Right atrium auricular region (tissue), 2 donors: ENCODE data around the gene AVPI1. TPM values are rescaled to one million over a fixed set of nuclear protein-coding genes. Genes with fewer than 3 reads are reported as not detected.
A peak's percentile ranks its signal among the peaks of the same experiment; 100 is the strongest.

Experiments
- DNase-seq: peaks from one replicate; pipeline ENCODE4 v3.0.0-alpha.2; 2019; ENCODE audit warnings: low spot score
- H3K27ac ChIP-seq, 2 donors: fragments of 200-600 bp; sonication (generic); 1 replicate in 1 of 2; 2 replicates in 1 of 2; pipeline ENCODE4 v1.5.1; 2016 to 2019
- H3K27me3 ChIP-seq, 2 donors: fragments of 200-600 bp; sonication (generic); one replicate each; pipeline versions ENCODE4 v1.5.1 to v1.6.0; 2017 to 2019
- H3K36me3 ChIP-seq: fragments of 200-600 bp; sonication (generic); one replicate; pipeline ENCODE4 v1.5.1; 2016
- H3K4me1 ChIP-seq, 2 donors: fragments of 200-600 bp; sonication (generic); one replicate each; pipeline versions ENCODE4 v1.5.1 to v1.6.0; 2017 to 2019
- H3K4me3 ChIP-seq, 2 donors: fragments of 200-600 bp; sonication (generic); 1 replicate in 1 of 2; 2 replicates in 1 of 2; pipeline ENCODE4 v1.5.1; 2017 to 2019; ENCODE audit warnings: mild to moderate bottlenecking in 1 of 2, moderate library complexity in 1 of 2
- H3K9me3 ChIP-seq, 2 donors: fragments of 200-600 bp; sonication (generic); one replicate each; pipeline ENCODE4 v1.5.1; 2019
- CTCF ChIP-seq, 2 donors: fragments of 200-600 bp; sonication (generic); IDR thresholded peaks; one replicate each; pipeline ENCODE4 v1.5.1; 2019; ENCODE audit warnings: antibody characterized with exemption in 2 of 2
- total RNA-seq, 2 donors: library from RNA; depleted of rRNA; stranded (reverse); fragments of >200 nt; gene quantifications; one replicate each; pipeline ENCODE4 v1.1.0, GENCODE V29; 2016

Gene AVPI1, protein sequence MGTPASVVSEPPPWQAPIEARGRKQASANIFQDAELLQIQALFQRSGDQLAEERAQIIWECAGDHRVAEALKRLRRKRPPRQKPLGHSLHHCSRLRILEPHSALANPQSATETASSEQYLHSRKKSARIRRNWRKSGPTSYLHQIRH
- 10 to 100 TPM; 10.5 to 23.7 TPM for total RNA-seq

DNA sequence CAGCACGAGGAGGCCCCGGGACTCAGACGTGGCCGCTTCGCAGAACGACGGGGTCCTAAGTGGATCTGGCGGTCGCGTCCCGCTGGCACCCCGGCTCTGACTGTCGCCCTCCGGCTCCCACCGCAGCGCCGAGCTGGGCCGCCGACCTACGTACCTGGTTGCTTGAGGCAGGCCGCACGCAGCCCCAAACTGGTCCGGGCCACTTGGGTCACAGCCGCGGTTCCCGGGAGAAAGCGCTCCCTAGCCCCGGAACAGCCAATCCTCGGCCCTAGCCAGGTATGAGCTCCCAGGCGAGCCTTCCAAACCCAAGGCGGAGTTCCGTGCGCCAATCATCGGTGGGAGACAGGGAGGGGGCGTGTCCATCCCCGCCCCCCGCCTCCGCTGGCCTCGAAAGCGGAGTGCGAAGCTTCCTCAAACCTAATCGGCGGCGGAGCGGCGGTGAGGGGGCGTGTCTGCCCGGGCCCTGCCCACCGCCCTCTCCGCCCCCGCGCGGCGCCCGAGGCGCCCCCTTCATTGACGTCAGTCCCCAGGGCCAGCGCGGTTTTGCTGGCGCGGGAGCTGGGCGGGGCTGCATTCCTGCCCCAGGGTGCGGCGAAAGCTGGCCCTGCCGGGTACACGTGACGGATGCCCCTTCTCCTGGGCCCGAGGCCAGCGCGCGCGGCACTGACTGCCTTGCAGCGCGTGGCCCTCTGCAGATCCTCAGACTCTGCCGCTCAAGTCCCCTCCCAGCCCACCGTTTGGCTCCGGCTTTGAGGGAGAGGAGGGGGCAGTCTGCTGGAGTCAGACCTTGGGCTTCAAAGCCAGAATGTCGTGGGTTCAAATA is at the start of gene AVPI1:
Gene AVPI1 (minus strand): TSS at position 280 of the 823 bp plus-strand sequence. CDS start 7,336 bp downstream, outside the sequence.
- H3K27me3 ChIP-seq, result no peaks in the 10 kb centered on the region
- peaks cover 0 to 53% of the 10 kb centered on the region in 2 donors for H3K4me1 ChIP-seq
- H3K4me3 ChIP-seq, result peak within 1 kb of the TSS; percentile 78 to 90
- no peaks in the 10 kb centered on the region for H3K36me3 ChIP-seq
- DNase-seq, result peak; percentile 98
- H3K9me3 ChIP-seq, result no peaks in the 10 kb centered on the region
- TF ChIP-seq CTCF (IDR thresholded peaks at IDR 0.05), result peak in 1 of 2 donors; percentile 22
- peak within 1 kb of the TSS; percentile 94 to 97 for H3K27ac ChIP-seq

DNA sequence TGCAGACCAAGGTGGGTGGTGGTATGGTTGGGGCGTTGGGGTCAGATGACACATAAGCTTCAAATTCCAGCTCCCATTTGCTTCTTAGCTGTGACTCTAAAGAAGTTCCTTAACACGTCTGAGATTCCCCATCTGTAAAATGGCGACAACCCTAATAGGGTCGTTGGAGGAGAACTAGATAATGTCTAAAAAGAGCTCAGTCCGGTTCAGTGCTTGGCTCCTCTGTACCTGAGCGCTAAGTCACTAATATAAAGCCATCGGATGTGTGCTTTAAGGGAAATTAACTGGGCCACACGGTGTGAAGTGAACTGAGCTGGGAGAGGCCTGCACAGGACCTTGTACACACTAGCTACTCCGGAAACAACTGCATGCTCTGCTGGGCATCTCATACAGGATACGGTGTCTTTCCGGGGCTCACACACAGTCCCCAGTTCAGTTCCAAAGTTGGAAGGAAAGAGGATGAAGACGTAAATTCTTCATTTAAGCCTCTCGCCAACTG is 49.4 kb upstream of the AVPI1 start:
- Histone ChIP-seq H3K4me3 (peak overlapping the region in 1 of 2 donors; percentile 85), H3K9me3 (no peaks in the 10 kb centered on the region), H3K27ac (peak overlapping the region; percentile 84 to 86), H3K27me3 (no peaks in the 10 kb centered on the region), H3K4me1 (peaks cover 0 to 38% of the 10 kb centered on the region in 2 donors), H3K36me3 (peaks cover 16% of the 10 kb centered on the region)
- no peak for TF ChIP-seq CTCF (IDR thresholded peaks at IDR 0.05)
- DNase-seq, result no peak

DNA sequence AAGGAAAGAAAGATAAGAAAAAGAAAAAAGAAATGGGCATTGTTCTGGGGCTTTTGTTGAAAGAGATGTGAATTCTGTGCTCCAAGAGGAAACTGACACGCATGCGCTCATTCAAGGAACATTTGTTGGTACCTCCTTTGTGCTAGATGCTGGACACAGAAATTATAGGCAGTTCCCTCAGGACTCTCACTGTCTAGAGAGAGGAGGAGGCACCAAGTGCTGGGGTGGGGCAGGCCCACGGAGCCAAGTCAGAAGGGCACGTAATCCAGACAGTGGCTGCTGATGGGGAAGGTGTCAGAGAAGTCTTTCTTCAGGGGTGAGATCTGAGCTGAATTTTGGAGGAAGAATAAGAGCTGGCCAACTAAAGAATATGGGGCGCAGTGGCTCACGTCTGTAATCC is 47.0 kb upstream of the AVPI1 start:
- Histone ChIP-seq H3K4me3 (no peak overlapping the region), H3K36me3 (peaks cover 4% of the 10 kb centered on the region), H3K9me3 (no peaks in the 10 kb centered on the region), H3K4me1 (peaks cover 0 to 19% of the 10 kb centered on the region in 2 donors), H3K27me3 (no peaks in the 10 kb centered on the region), H3K27ac (no peak overlapping the region)
- DNase-seq, result no peak
- TF ChIP-seq CTCF (IDR thresholded peaks at IDR 0.05), result no peak

- no peak for DNase-seq
- H3K4me3 ChIP-seq, result no peak overlapping the region
- H3K4me1 ChIP-seq, result peaks cover 0 to 11% of the 10 kb centered on the region in 2 donors
- no peak overlapping the region for H3K27ac ChIP-seq
- no peak for TF ChIP-seq CTCF (IDR thresholded peaks at IDR 0.05)
- H3K36me3 ChIP-seq, result no peaks in the 10 kb centered on the region
- H3K27me3 ChIP-seq, result no peaks in the 10 kb centered on the region
- no peaks in the 10 kb centered on the region for H3K9me3 ChIP-seq
These were observed 46.2 kb upstream of the AVPI1 start for GRCh38 chr10:97733256-97733655.

- DNase-seq, result no peak
- Histone ChIP-seq H3K4me1 (peaks cover 0 to 4% of the 10 kb centered on the region in 2 donors), H3K36me3 (no peaks in the 10 kb centered on the region), H3K4me3 (no peak overlapping the region), H3K27ac (no peak overlapping the region), H3K9me3 (no peaks in the 10 kb centered on the region), H3K27me3 (no peaks in the 10 kb centered on the region)
- peak in 1 of 2 donors; percentile 4 for TF ChIP-seq CTCF (IDR thresholded peaks at IDR 0.05)
These were observed 45.0 kb upstream of the AVPI1 start for GRCh38 chr10:97732052-97732359.
